Measurements from ENCODE around the gene POP5.
A peak's percentile ranks its signal among the peaks of the same experiment; 100 is the strongest.

Gene POP5

GRCh38 chr12:120546050-120546386, 35.2 kb downstream of the POP5 start:
- Histone ChIP-seq H3K27me3 (no peaks in the 10 kb centered on the region), H3K27ac (peak overlapping the region; percentile 0), H3K36me3 (peaks cover 67% of the 10 kb centered on the region), H3K4me1 (ENCODE audit: control insufficient read depth in 1 of 2, insufficient read depth in 1 of 2, low read depth in 1 of 2, low read length in 1 of 2) (peaks cover 59 to 62% of the 10 kb centered on the region in 2 experiments), H3K9me3 (no peaks in the 10 kb centered on the region), H3K4me3 (ENCODE audit: low read depth in 1 of 2, low read length in 1 of 2) (no peak overlapping the region)
- TF ChIP-seq CTCF (IDR thresholded peaks at IDR 0.05): no peak

GRCh38 chr12:120544691-120545090, 36.5 kb downstream of the POP5 start:
- peaks cover 59 to 62% of the 10 kb centered on the region in 2 experiments for H3K4me1 ChIP-seq (ENCODE audit: control insufficient read depth in 1 of 2, insufficient read depth in 1 of 2, low read depth in 1 of 2, low read length in 1 of 2)
- H3K27me3 ChIP-seq: no peaks in the 10 kb centered on the region
- no peak overlapping the region for H3K4me3 ChIP-seq (ENCODE audit: low read depth in 1 of 2, low read length in 1 of 2)
- no peak for TF ChIP-seq CTCF (IDR thresholded peaks at IDR 0.05)
- H3K9me3 ChIP-seq: no peaks in the 10 kb centered on the region
- H3K36me3 ChIP-seq: peaks cover 59% of the 10 kb centered on the region
- peak overlapping the region; percentile 48 for H3K27ac ChIP-seq

- H3K36me3 ChIP-seq: peaks cover 35% of the 10 kb centered on the region
- peak overlapping the region; percentile 34 to 79 for H3K4me3 ChIP-seq (ENCODE audit: low read depth in 1 of 2, low read length in 1 of 2)
- H3K4me1 ChIP-seq (ENCODE audit: control insufficient read depth in 1 of 2, insufficient read depth in 1 of 2, low read depth in 1 of 2, low read length in 1 of 2): peaks cover 73 to 77% of the 10 kb centered on the region in 2 experiments
- H3K27ac ChIP-seq: peak overlapping the region; percentile 92
- H3K27me3 ChIP-seq: no peaks in the 10 kb centered on the region
- H3K9me3 ChIP-seq: no peaks in the 10 kb centered on the region
- TF ChIP-seq CTCF (IDR thresholded peaks at IDR 0.05): no peak
These were observed 39.0 kb downstream of the POP5 start for GRCh38 chr12:120542166-120542565.

- peaks cover 90 to 95% of the 10 kb centered on the region in 2 experiments for H3K4me1 ChIP-seq (ENCODE audit: control insufficient read depth in 1 of 2, insufficient read depth in 1 of 2, low read depth in 1 of 2, low read length in 1 of 2)
- no peaks in the 10 kb centered on the region for H3K9me3 ChIP-seq
- H3K36me3 ChIP-seq: peaks cover 21% of the 10 kb centered on the region
- peak overlapping the region; percentile 92 for H3K27ac ChIP-seq
- peak overlapping the region; percentile 79 to 98 for H3K4me3 ChIP-seq (ENCODE audit: low read depth in 1 of 2, low read length in 1 of 2)
- TF ChIP-seq CTCF (IDR thresholded peaks at IDR 0.05): no peak
- no peaks in the 10 kb centered on the region for H3K27me3 ChIP-seq
These were observed 40.8 kb downstream of the POP5 start for GRCh38 chr12:120540445-120540844.

GRCh38 chr12:120539303-120539702, 41.9 kb downstream of the POP5 start:
- Histone ChIP-seq H3K36me3 (peaks cover 18% of the 10 kb centered on the region), H3K4me1 (ENCODE audit: control insufficient read depth in 1 of 2, insufficient read depth in 1 of 2, low read depth in 1 of 2, low read length in 1 of 2) (peaks cover 91 to 93% of the 10 kb centered on the region in 2 experiments), H3K27me3 (no peaks in the 10 kb centered on the region), H3K9me3 (no peaks in the 10 kb centered on the region), H3K4me3 (ENCODE audit: low read depth in 1 of 2, low read length in 1 of 2) (peak overlapping the region; percentile 79 to 98), H3K27ac (peak overlapping the region; percentile 92)
- no peak for TF ChIP-seq CTCF (IDR thresholded peaks at IDR 0.05)
